DMS 273 treated with DMSO at 0.1 percent for 48 hours (cell line): ENCODE results near the gene DCD.

Experiments
- DNase-seq: peaks from one replicate; lab custom pipeline; 2025; lab: John Stamatoyannopoulos, UW

Gene DCD

DNA sequence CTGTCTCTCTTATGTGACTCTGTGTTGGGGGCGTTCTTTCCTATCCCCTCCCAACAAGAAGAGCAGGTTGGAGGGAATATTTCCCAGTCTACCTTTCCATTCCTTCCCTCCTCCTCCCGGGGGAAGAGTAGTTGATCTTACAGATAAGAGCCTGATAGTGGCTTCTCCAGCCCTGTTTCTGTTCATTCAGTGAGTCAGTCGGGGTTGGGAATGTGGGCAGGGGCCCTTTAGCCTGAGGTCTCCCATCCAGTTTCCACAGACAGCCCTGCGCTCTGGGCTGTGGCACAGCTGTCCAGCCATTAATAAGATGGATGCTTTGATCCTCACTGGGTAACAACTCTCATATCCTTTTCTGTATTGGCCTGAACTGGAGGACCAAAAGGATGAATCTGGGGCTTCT is 41.6 kb downstream of the DCD start:
- DNase-seq: no peak

DNA sequence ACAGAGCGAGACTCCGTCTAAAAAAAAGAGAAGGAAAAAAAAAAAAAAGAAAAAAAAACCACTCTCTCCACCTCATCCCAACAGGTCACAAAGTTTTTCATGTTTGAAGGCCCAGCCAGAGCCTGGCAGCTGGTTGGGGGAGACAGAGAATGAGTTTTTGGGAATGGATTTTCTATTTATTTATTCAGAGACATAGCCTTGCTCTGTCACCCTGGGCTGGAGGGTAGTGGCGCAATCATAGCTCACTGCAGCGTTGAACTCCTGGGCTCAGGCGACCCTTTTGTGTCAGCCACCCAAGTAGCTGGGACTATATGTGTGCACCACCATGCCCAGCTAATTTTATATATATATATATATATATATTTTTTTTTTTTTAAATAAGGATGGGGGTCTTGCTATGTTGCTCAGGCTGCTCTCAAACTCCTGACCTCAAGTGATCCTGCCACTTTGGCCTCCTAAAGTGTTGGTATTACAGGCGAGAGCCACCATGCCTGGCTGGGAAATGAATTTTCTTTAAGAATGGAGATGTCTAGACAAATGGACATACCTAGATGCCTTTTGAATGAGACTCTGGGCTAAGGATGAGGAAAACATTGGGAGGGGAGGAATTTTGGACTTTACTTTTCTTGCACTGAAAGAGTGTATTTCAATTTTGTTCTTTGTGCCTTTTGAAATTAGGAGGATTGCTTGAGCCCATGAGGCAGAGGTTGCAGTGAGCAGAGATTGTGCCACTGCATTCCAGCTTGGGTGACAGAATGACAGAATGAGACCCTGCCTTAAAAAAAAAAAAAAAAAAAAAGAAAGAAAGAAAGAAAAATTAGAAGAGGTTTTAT is 42.8 kb downstream of the DCD start:
- DNase-seq: no peak

DNA sequence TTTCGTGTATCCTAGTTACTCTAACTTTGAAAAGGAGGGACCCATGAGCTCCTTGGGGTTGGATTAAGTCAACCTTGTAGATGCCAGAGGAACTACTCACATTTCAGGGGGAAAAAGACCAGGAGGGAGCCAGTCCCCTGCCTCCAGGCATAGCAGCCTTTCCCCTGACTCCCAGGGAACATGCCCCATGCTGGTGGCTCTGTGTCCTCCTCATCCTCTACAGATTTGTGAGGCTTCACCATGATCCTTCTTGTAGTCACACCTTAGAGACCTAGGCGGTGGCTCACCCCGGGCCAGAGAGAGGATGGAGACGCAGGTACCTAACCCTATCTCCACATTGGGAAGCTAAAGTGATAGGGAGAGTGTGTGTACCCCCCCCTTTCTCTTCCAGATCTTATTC is 43.7 kb downstream of the DCD start:
- DNase-seq: no peak

DNA sequence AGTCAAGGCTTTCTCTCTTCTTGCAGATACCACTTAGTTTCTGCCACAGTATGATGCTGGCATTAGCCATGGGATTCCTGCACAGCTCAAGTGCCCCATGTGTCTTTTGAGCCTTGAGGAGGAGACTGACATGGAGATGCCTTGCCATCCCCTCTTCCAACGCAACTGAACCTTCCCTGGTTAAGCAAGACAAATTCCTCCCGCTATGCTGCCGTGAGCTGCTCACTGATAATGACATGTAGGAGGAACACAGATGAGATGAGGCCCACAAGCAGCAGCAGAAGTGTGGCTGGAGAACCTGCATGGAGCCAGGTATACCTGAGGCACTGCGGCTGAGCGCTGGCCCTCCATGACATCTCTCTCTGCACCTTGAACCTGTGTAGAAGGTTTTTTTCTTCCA is 44.3 kb downstream of the DCD start:
- DNase-seq: no peak

DNA sequence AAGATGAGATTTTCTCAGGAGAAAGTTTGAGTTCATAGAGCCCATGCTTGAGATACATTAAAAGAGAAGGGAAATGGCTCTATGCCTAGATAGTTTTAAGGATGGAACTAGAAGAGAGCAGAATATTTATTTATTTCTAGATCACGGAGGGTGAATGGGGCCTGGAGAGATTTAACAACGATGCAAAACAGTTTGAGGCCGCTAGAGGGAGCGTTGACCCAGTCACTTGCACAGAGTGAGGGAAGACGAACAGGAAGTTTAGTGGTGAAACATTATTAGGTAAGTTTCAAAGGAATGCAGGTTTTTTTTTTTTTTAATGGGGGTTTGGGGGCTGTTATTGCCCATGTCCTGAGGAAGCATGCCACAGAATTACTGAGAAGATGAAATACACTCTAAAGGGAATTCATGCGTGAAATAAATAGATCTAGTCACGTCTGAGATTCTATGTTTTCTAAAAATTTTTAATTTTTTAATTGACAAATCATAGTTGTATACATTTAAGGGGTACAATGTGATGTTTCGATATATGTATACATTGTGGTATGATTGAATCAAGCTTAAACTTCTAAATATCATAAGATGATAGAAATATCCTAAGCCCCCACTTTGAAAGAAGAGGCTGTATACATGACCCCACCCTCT is 44.9 kb downstream of the DCD start:
- DNase-seq: peak; percentile 4

DNA sequence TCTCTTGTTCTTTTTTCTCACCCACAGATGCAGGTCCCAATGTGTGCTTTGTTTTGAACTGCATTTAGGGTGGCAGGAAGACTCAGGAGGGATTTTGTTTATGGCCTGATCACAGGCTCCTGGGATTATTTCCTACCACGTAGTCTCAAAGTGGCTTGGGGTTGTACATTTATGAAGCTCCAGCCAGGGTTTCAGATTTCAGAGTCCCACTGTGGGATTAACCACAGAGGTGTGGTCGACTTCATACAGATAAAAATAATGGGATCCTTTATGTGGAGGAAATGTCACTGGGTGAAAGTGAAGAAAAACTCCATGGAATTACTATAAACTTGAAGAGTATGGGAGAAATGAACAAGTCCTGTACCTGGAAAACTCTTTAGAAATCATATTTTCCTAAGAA is 45.5 kb downstream of the DCD start:
- DNase-seq: no peak

DNA sequence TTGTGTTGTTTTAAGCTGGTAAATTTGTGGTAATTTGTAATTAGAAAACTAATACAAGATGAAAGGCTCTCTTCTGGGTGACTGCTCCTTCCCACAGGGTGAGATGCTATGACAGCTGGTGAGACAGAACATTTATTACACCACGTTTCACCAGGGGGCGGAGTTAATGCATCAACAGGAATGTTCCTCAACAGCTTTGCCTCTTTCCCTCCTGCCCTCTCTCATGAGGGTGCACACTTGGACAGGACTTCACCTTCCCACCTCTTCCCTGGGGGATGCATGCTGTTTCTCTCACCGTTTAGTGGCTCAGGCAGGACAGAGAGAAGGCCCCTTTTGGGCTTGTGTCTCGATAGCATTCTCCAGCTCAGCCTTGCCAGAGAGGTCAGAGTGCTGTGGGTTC is 46.3 kb downstream of the DCD start:
- DNase-seq: no peak

DNA sequence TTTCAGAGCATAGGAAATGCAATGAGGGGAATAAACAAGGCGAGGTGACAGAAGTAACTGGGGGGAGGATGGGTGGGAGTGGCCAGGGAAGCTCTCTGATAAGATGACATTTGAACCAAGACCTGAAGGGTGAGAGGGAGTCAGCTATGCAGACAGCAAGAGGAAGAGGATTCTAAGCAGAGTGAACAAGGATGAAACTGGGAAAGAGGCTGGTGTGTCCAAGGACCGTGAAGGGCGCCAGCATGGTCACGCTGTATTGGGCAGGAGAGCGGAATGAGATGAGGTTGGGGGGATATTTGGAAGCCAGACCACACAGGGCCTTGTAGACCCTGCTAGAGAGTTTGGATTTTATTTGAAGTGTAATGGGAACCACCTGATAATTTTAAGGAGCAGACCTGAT is 49.2 kb downstream of the DCD start:
- DNase-seq: no peak

DNA sequence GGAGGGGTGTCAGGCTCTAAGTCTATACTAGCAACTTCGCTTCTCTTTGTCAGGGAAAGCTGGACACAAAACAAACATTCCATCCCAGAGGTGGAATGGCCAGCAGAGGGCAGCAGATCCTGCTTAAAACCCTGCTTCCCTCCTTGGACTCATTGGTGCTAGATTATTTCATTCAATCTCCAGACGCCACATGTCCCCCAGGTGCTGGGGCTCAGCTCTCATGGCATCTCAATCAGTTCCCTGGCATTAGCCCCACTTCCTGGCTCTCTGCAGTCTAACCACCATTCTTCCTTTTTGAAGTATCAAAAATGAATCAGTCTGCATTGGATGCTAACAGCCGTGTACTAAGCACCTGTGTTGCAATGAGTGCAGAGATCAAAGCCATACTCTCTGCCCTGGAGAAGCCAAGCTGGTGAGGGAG is 51.6 kb downstream of the DCD start:
- DNase-seq: peak; percentile 5

DNA sequence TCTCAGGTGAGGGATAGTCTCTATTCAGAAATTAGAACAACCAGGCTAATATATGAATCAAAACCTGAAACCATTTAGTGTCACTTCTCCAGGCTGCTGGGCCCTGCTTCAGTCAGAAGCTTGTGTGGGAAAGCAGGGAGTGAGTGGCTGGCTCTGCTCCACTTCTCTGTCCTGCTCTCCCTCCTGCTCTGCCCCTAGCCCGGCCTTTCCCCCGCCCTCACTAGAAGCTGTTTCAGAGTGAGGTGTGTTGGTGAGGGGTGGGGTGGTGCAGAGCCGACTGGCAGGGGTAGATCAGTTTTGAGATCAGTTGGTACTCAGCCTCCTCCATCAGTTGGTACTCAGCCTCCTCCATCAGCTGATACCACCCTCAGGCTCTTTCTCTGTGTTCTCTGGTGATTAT is 52.7 kb downstream of the DCD start:
- no peak for DNase-seq
